SK-N-MC (cell line): ENCODE measurements around the gene TOM1L1.

Experiments
- EZH2 ChIP-seq: fragments of 200-600 bp; sonication (generic); IDR thresholded peaks from one replicate; pipeline ENCODE4 v1.6.1; 2017; ENCODE audit warnings: antibody characterized with exemption
- POLR2AphosphoS5 ChIP-seq: IDR thresholded peaks from 2 replicates; pipeline ENCODE4 v1.6.1; 2012; ENCODE audit warnings: mild to moderate bottlenecking, low read depth, low read length, borderline replicate concordance

DNA sequence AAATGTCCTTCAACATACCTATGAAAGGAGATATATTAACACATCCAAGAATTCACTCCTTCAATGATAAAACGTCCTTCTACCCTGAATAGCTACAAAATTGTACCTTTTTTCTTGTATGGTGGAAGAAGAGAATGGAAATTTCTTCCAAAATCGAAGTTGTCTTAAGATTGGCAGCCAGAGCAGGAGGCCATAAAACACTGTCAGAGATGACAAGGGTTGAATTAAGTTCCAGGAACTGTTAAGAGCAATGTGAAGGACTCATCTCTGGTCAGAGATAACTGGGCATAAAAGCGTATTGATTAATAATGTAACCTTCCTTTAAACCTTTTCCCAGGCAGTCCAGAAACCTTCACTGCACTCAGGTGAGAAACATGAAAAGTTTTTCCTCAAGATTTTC lies 12.9 kb upstream of the TOM1L1 start:
- TF ChIP-seq EZH2 (no peak), POLR2AphosphoS5 (no peak)
